HepG2 (cell line): ENCODE results near the gene GNAZ. TPM values are rescaled to one million over a fixed set of nuclear protein-coding genes. Genes with fewer than 3 reads are reported as not detected.

Experiments
- ATF1 ChIP-seq: IDR thresholded peaks from 2 replicates; pipeline ENCODE4 v1.6.1; 2016; ENCODE audit warnings: mild to moderate bottlenecking, control low read depth
- DNMT3B ChIP-seq: conservative IDR thresholded peaks from 2 replicates; pipeline ENCODE4 v1.6.1; 2016; ENCODE audit warnings: missing biosample characterization, control low read depth
- HNRNPL ChIP-seq: fragments of 200-400 bp; formaldehyde crosslinking; IDR thresholded peaks from 2 replicates; pipeline ENCODE4 v1.6.1; 2017; ENCODE audit warnings: mild to moderate bottlenecking, low read depth, low read length
- MEIS1 ChIP-seq: sonication (generic); formaldehyde crosslinking; IDR thresholded peaks from 2 replicates; pipeline ENCODE4 v1.9.0; 2021; ENCODE audit warnings: mild to moderate bottlenecking, missing genetic modification reagents, moderate library complexity, borderline replicate concordance
- MIXL1 ChIP-seq: IDR thresholded peaks from 2 replicates; pipeline ENCODE4 v1.6.1; 2016
- NCOA1 ChIP-seq: sonication (generic); formaldehyde crosslinking; IDR thresholded peaks from 2 replicates; pipeline ENCODE4 v1.9.0; 2021; ENCODE audit warnings: missing genetic modification reagents
- RXRA ChIP-seq: sonication (generic); formaldehyde crosslinking; IDR thresholded peaks from 2 replicates; pipeline ENCODE4 v1.5.1; 2020; ENCODE audit warnings: missing genetic modification reagents
- RXRB ChIP-seq: IDR thresholded peaks from 2 replicates; pipeline ENCODE4 v1.6.1; 2016; ENCODE audit warnings: borderline replicate concordance, missing genetic modification reagents, missing compliant biosample characterization
- SIN3A ChIP-seq: IDR thresholded peaks from 2 replicates; pipeline ENCODE4 v1.6.1; 2011; ENCODE audit warnings: low read depth, mild to moderate bottlenecking, control low read depth, low read length, borderline replicate concordance
- SP5 ChIP-seq: IDR thresholded peaks from 2 replicates; pipeline ENCODE4 v1.6.1; 2016; ENCODE audit warnings: low read depth, borderline replicate concordance
- XBP1 ChIP-seq: sonication (generic); formaldehyde crosslinking; IDR thresholded peaks from 2 replicates; pipeline ENCODE4 v1.5.0; 2020; ENCODE audit warnings: missing genetic modification reagents
- YY1 ChIP-seq: IDR thresholded peaks from 2 replicates; pipeline ENCODE4 v1.6.1; 2011; ENCODE audit warnings: low read length, low read depth, moderate library complexity, mild to moderate bottlenecking; ENCODE audit not compliant: insufficient read depth, insufficient replicate concordance
- ZBTB10 ChIP-seq: sonication (generic); formaldehyde crosslinking; IDR thresholded peaks from 2 replicates; pipeline ENCODE4 v1.4.0; 2020; ENCODE audit warnings: missing genetic modification reagents, borderline replicate concordance
- ZNF224 ChIP-seq: sonication (generic); formaldehyde crosslinking; IDR thresholded peaks from 2 replicates; pipeline ENCODE4 v1.5.0; 2020; ENCODE audit warnings: mild to moderate bottlenecking, missing genetic modification reagents
- ZNF260 ChIP-seq: sonication (generic); formaldehyde crosslinking; IDR thresholded peaks from 2 replicates; pipeline ENCODE4 v1.4.0; 2020; ENCODE audit warnings: missing genetic modification reagents, low read depth, mild to moderate bottlenecking, borderline replicate concordance
- ZNF501 ChIP-seq: sonication (generic); formaldehyde crosslinking; IDR thresholded peaks from 2 replicates; pipeline ENCODE4 v1.5.1; 2020; ENCODE audit warnings: mild to moderate bottlenecking, moderate library complexity, missing genetic modification reagents
- ZNF589 ChIP-seq: sonication (generic); formaldehyde crosslinking; conservative IDR thresholded peaks from 2 replicates; pipeline ENCODE4 v1.8.0; 2022; ENCODE audit warnings: mild to moderate bottlenecking, moderate library complexity, missing genetic modification reagents
- polyA plus RNA-seq, 8 experiments: library from polyadenylated mRNA; depleted of rRNA in 3 of 8; stranded (reverse) in 7 of 8; unstranded in 1 of 8; fragments of >200 nt; fragmentation: Illumina TruSeq in 4 of 8; extraction: Trizol in 4 of 8; gene quantifications; 2 replicates each; pipeline versions ENCODE4 v1.2.1 to v1.2.3, GENCODE V29; 2011 to 2016; ENCODE audit warnings: low read depth in 4 of 8, missing spikeins in 1 of 8, mixed read lengths in 1 of 8; ENCODE audit not compliant: insufficient read depth in 1 of 8
- total RNA-seq, 5 experiments: library from RNA; depleted of rRNA; stranded (reverse); fragments of >200 nt; fragmentation: Illumina TruSeq; extraction: Trizol; gene quantifications; 2 replicates each; pipeline ENCODE4 v1.2.3, GENCODE V29; 2016; ENCODE audit warnings: low read depth in 1 of 5
- TF ChIP-seq, protein P1 (sequence below): sonication (generic); formaldehyde crosslinking; IDR thresholded peaks from 2 replicates; pipeline ENCODE4 v1.5.1; 2020; ENCODE audit warnings: mild to moderate bottlenecking, missing genetic modification reagents, moderate library complexity
- TF ChIP-seq, protein P2 (sequence below): sonication (generic); formaldehyde crosslinking; IDR thresholded peaks from 2 replicates; pipeline ENCODE4 v1.5.1; 2020; ENCODE audit warnings: missing genetic modification reagents, mild to moderate bottlenecking, borderline replicate concordance
- TF ChIP-seq, protein P3 (sequence below): sonication (generic); formaldehyde crosslinking; IDR thresholded peaks from 2 replicates; pipeline ENCODE4 v1.4.0; 2020; ENCODE audit warnings: mild to moderate bottlenecking, missing genetic modification reagents

The GNAZ gene
- total and polyA plus RNA-seq, 2 of the 13 experiments (the other 11 are each of a cell fraction or from before 2014, with no cell fraction given) = 11.4 to 22.3 TPM

GRCh38 chr22:23075525-23076216, 5.4 kb downstream of the GNAZ start (continued):
- TF ChIP-seq, protein P1, sequence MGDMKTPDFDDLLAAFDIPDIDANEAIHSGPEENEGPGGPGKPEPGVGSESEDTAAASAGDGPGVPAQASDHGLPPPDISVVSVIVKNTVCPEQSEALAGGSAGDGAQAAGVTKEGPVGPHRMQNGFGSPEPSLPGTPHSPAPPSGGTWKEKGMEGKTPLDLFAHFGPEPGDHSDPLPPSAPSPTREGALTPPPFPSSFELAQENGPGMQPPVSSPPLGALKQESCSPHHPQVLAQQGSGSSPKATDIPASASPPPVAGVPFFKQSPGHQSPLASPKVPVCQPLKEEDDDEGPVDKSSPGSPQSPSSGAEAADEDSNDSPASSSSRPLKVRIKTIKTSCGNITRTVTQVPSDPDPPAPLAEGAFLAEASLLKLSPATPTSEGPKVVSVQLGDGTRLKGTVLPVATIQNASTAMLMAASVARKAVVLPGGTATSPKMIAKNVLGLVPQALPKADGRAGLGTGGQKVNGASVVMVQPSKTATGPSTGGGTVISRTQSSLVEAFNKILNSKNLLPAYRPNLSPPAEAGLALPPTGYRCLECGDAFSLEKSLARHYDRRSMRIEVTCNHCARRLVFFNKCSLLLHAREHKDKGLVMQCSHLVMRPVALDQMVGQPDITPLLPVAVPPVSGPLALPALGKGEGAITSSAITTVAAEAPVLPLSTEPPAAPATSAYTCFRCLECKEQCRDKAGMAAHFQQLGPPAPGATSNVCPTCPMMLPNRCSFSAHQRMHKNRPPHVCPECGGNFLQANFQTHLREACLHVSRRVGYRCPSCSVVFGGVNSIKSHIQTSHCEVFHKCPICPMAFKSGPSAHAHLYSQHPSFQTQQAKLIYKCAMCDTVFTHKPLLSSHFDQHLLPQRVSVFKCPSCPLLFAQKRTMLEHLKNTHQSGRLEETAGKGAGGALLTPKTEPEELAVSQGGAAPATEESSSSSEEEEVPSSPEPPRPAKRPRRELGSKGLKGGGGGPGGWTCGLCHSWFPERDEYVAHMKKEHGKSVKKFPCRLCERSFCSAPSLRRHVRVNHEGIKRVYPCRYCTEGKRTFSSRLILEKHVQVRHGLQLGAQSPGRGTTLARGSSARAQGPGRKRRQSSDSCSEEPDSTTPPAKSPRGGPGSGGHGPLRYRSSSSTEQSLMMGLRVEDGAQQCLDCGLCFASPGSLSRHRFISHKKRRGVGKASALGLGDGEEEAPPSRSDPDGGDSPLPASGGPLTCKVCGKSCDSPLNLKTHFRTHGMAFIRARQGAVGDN = peak; percentile 99
- TF ChIP-seq RXRA (CRISPR knock-in tag) (peak; percentile 95), RXRB (peak; percentile 92), ZNF224 (CRISPR knock-in tag) (no peak), YY1 (peak; percentile 56), MIXL1 (CRISPR knock-in tag) (peak; percentile 48; the same call in 1 of the 2 replicates), ZNF589 (no peak), XBP1 (CRISPR knock-in tag) (no peak), SIN3A (no peak), ZBTB10 (CRISPR knock-in tag) (peak; percentile 81; the same call in 1 of the 2 replicates), ATF1 (CRISPR knock-in tag) (no peak; the same call in 1 of the 2 replicates), SP5 (CRISPR knock-in tag) (peak; percentile 75), ZNF501 (CRISPR knock-in tag) (peak; percentile 79), ZNF260 (no peak), HNRNPL (peak; percentile 100), MEIS1 (peak; percentile 73; the same call in 1 of the 2 replicates), DNMT3B (CRISPR knock-in tag) (no peak), NCOA1 (CRISPR knock-in tag) (peak; percentile 87; the same call in 1 of the 2 replicates)
- TF ChIP-seq, protein P2, sequence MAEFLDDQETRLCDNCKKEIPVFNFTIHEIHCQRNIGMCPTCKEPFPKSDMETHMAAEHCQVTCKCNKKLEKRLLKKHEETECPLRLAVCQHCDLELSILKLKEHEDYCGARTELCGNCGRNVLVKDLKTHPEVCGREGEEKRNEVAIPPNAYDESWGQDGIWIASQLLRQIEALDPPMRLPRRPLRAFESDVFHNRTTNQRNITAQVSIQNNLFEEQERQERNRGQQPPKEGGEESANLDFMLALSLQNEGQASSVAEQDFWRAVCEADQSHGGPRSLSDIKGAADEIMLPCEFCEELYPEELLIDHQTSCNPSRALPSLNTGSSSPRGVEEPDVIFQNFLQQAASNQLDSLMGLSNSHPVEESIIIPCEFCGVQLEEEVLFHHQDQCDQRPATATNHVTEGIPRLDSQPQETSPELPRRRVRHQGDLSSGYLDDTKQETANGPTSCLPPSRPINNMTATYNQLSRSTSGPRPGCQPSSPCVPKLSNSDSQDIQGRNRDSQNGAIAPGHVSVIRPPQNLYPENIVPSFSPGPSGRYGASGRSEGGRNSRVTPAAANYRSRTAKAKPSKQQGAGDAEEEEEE (CRISPR knock-in tag) = no peak
- TF ChIP-seq, protein P3, sequence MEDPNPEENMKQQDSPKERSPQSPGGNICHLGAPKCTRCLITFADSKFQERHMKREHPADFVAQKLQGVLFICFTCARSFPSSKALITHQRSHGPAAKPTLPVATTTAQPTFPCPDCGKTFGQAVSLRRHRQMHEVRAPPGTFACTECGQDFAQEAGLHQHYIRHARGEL (CRISPR knock-in tag) = no peak
